Measurements from ENCODE around the gene NBDY. TPM values are rescaled to one million over a fixed set of nuclear protein-coding genes. Genes with fewer than 3 reads are reported as not detected.

Gene NBDY
- total and polyA plus RNA-seq, 4 donors: 11.8 to 43.2 (median 22.7) TPM

GRCh38 chrX:56798339-56798711, 69.3 kb downstream of the NBDY start:
- Histone ChIP-seq H3K9me3 (ENCODE audit: control insufficient read depth in 4 of 4, insufficient read depth in 3 of 4, low read length in 3 of 4) (no peaks in the 10 kb centered on the region), H3K4me3 (no peak overlapping the region)

DNA sequence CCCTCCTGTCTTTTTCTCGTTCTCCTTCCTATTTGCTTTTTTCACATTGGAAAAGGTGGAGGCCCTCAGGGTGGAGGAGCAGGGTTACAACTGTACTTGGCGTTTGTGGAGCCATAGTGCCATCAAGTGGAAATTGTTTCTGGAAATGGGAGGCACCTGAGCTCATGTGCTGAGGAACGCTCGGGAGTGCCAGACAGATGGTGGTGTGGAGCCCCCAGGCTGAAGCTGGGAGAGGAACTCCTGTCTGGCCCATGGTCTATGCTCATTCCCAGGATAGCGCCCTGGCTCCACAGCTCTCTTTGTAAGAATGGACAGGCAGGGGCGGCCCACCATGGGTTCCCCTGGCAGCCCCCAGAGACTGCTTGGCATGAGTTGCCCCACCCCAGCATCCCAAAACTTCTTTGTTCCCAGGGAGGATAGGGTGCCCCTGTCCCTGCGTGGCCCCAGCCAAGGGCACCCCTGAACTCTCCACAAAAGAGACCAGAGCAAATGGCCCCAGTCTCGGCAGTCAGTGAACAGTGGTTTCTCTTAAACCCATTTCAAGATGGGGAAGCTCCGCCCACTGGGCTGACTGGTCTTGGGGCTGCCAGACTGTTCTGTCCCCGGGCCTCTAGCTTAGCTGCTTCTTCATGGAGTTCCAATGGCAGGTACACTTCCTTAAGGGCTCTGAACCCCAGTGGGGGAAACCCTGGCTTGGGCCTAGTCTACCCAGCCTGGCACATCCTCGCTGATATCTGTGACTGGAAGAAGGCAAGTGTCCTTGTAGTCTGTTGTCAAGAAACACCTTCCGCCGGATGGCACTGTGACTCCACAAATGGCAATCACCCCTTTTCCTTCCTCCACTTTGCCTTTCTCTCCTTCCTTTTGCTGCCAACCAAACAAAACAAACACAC, 70.1 kb downstream of the NBDY start:
- no peak overlapping the region for H3K27ac ChIP-seq (ENCODE audit: low read depth in 1 of 2, low read length in 1 of 2)
- TF ChIP-seq, protein P1, sequence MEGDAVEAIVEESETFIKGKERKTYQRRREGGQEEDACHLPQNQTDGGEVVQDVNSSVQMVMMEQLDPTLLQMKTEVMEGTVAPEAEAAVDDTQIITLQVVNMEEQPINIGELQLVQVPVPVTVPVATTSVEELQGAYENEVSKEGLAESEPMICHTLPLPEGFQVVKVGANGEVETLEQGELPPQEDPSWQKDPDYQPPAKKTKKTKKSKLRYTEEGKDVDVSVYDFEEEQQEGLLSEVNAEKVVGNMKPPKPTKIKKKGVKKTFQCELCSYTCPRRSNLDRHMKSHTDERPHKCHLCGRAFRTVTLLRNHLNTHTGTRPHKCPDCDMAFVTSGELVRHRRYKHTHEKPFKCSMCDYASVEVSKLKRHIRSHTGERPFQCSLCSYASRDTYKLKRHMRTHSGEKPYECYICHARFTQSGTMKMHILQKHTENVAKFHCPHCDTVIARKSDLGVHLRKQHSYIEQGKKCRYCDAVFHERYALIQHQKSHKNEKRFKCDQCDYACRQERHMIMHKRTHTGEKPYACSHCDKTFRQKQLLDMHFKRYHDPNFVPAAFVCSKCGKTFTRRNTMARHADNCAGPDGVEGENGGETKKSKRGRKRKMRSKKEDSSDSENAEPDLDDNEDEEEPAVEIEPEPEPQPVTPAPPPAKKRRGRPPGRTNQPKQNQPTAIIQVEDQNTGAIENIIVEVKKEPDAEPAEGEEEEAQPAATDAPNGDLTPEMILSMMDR (IDR thresholded peaks at IDR 0.05; ENCODE audit: control extremely low read depth, extremely low read depth): no peak
- H3K4me1 ChIP-seq (ENCODE audit: control insufficient read depth in 5 of 5, insufficient read depth in 5 of 5, low read length in 5 of 5): peaks cover 0 to 20% (median 7%) of the 10 kb centered on the region in 5 donors
- H3K4me3 ChIP-seq: no peak overlapping the region
- WGBS, 2 donors: 72 to 88% methylated on average over 13 of the region's 13 CpGs
- H3K27me3 ChIP-seq (ENCODE audit: control insufficient read depth in 3 of 3, insufficient read depth in 3 of 3, low read length in 2 of 3): peaks cover 0 to 5% (median 0%) of the 10 kb centered on the region in 3 donors
- H3K9ac ChIP-seq (ENCODE audit: insufficient read depth in 1 of 2, low read length in 2 of 2): no peak overlapping the region
- DNase-seq: peak in 2 of 3 donors; percentile 84 to 94
- H3K36me3 ChIP-seq (ENCODE audit: control insufficient read depth in 4 of 4, insufficient read depth in 4 of 4, low read length in 4 of 4): peaks cover 0 to 3% (median 0%) of the 10 kb centered on the region in 4 donors
- ATAC-seq (ENCODE audit: insufficient read depth, low FRiP score): no peak
- no peaks in the 10 kb centered on the region for H3K9me3 ChIP-seq (ENCODE audit: control insufficient read depth in 4 of 4, insufficient read depth in 3 of 4, low read length in 3 of 4)

More at GRCh38 chrX:56798339-56798711, 69.3 kb downstream of the NBDY start:
- TF ChIP-seq, protein P1 (IDR thresholded peaks at IDR 0.05; ENCODE audit: control extremely low read depth, extremely low read depth): no peak
- DNase-seq (no peak), ATAC-seq (ENCODE audit: insufficient read depth, low FRiP score) (no peak)
- Histone ChIP-seq H3K27ac (ENCODE audit: low read depth in 1 of 2, low read length in 1 of 2) (no peak overlapping the region), H3K27me3 (ENCODE audit: control insufficient read depth in 3 of 3, insufficient read depth in 3 of 3, low read length in 2 of 3) (peaks cover 0 to 5% (median 0%) of the 10 kb centered on the region in 3 donors), H3K9ac (ENCODE audit: insufficient read depth in 1 of 2, low read length in 2 of 2) (no peak overlapping the region), H3K36me3 (ENCODE audit: control insufficient read depth in 4 of 4, insufficient read depth in 4 of 4, low read length in 4 of 4) (peaks cover 0 to 3% (median 0%) of the 10 kb centered on the region in 4 donors), H3K4me1 (ENCODE audit: control insufficient read depth in 5 of 5, insufficient read depth in 5 of 5, low read length in 5 of 5) (peaks cover 0 to 15% (median 7%) of the 10 kb centered on the region in 5 donors)
- WGBS, 2 donors: 51 to 74% methylated on average over 5 of the region's 5 CpGs

- peak in 1 of 3 donors; percentile 2 for DNase-seq
- TF ChIP-seq, protein P1 (IDR thresholded peaks at IDR 0.05; ENCODE audit: control extremely low read depth, extremely low read depth): no peak
- no peaks in the 10 kb centered on the region for H3K9me3 ChIP-seq (ENCODE audit: control insufficient read depth in 4 of 4, insufficient read depth in 3 of 4, low read length in 3 of 4)
These were observed 71.3 kb downstream of the NBDY start for GRCh38 chrX:56800307-56800706.

More at GRCh38 chrX:56800307-56800706, 71.3 kb downstream of the NBDY start:
- 82 to 90% methylated on average over 3 of the region's 3 CpGs for WGBS, 2 donors
- ATAC-seq (ENCODE audit: insufficient read depth, low FRiP score): no peak
- no peak overlapping the region for H3K27ac ChIP-seq (ENCODE audit: low read depth in 1 of 2, low read length in 1 of 2)
- peaks cover 0 to 3% (median 0%) of the 10 kb centered on the region in 4 donors for H3K36me3 ChIP-seq (ENCODE audit: control insufficient read depth in 4 of 4, insufficient read depth in 4 of 4, low read length in 4 of 4)
- H3K27me3 ChIP-seq (ENCODE audit: control insufficient read depth in 3 of 3, insufficient read depth in 3 of 3, low read length in 2 of 3): peaks cover 0 to 4% (median 0%) of the 10 kb centered on the region in 3 donors
- H3K4me3 ChIP-seq: no peak overlapping the region
- peaks cover 0 to 22% (median 7%) of the 10 kb centered on the region in 5 donors for H3K4me1 ChIP-seq (ENCODE audit: control insufficient read depth in 5 of 5, insufficient read depth in 5 of 5, low read length in 5 of 5)
- no peak overlapping the region for H3K9ac ChIP-seq (ENCODE audit: insufficient read depth in 1 of 2, low read length in 2 of 2)

All from lung (tissue), 12 donors.